ENCODE data around the gene ADAM17.
"Not testable (repeated sequence)": the region's sequence is repeated elsewhere in the genome, so short reads cannot be mapped to it uniquely, and the experiment has no call there.

The ADAM17 gene

DNA sequence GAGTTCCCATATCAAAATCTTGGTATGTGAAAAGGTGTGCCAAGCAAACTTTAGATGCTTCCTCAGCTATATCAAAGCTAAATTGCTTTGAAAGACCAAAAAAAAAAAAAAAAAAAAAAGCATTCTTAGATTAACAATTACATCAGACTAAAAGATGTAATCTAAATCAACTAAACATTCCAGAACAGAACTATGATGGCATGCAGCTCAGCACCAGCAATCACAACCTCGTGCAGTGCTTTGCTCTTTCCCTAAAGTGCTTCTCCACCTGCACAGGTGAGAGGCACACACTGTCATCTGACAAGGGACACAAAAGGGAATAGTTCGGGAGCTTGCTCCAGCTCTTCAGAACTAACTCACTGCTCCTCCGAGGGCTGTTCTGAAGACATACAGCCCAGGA is 37.5 kb downstream of the ADAM17 start:
- no peak for DNase-seq

DNA sequence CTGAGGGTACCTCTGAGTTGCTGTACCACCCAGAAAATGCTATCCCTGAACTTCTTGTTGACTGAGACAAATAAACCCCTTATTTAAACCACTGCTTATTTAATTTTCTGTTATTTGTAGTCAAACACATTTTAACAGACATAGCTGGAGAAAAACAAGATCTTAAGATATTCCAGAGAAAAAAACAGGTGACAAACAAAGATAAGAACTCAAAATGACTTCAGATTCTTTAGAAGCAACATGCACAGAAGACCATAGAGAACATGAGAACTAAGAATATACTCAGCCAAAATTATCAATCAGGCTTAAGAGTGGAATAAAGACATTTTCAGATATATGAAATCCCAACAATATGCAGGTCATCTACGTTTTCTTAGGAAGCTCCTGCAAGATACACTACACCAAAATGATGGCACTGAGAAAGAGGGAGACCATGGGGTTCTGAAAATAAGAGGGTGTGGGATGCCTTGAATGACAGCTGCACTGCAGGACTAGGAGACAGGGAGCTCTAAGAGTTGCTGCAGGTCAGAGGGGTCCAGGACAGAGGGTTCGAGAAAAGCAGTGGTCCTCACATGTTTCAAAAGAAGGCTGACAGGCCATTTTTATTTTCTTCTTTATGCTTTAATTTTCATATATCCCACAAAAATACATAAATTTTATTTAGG is 38.4 kb downstream of the ADAM17 start:
- no peak for DNase-seq

- DNase-seq, result not testable (repeated sequence)
These were observed 41.7 kb downstream of the ADAM17 start for GRCh38 chr2:9513946-9514345.

GRCh38 chr2:9508931-9509330 is 46.7 kb downstream of the ADAM17 start:
- DNase-seq, result peak; percentile 53

- DNase-seq, result no peak
These were observed 57.4 kb downstream of the ADAM17 start for GRCh38 chr2:9498210-9498609.

DNA sequence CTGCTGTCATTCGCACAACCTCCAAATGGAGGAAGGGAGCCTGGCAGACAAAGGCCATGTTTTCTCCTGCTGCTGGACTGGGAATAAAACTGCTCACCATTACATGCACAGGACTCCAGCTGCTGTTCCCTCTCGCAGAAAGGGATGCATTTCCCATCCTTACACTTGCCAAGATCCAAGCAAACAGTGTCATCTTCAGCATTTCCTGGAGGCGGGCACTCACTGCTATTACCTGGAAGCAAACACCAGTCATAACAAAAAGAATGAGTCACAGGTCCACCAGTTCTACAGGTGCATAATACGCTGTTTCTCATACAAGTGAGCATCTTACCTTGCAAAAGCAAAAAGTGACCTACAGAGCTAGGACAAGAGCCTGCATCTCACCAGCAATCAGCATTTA is 58.6 kb downstream of the ADAM17 start:
- DNase-seq, result no peak

DNA sequence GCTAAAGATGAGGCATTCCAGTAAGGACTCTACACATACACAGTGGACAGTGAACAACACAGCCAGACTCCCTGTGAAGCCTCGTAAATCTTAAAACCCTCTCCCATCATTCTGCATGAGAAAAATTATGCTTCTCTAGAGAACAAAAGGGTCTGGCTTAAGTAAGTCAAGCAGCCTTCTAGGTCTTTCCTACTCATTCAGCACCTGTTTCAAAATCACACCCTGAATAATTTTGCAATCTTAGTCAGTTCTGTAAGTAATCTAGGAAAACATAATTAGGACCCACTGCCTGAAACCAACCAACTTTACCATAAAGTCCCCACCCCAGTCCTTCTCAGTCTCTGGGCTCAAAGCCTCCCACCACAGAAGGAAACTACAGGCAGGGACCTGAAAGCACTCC is 61.5 kb downstream of the ADAM17 start:
- no peak for DNase-seq

DNA sequence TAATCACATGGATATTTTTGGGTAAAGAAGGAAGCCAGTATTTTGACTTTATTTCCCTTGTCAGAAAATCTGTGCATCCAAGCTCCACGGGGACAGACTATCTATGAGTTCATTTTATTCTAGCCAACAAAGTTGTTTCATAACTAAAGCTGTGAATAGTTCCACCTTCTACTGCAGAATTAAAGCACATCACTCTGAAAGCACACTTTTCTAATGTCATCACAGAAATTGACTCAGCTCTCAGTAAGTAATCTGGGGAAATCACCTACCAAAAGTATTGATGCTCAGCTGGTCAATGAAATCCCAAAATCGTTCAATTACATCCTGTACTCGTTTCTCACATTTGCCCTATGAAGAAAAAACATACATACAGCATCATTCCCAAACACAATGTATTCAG is 62.2 kb downstream of the ADAM17 start:
- DNase-seq, result no peak

DNA sequence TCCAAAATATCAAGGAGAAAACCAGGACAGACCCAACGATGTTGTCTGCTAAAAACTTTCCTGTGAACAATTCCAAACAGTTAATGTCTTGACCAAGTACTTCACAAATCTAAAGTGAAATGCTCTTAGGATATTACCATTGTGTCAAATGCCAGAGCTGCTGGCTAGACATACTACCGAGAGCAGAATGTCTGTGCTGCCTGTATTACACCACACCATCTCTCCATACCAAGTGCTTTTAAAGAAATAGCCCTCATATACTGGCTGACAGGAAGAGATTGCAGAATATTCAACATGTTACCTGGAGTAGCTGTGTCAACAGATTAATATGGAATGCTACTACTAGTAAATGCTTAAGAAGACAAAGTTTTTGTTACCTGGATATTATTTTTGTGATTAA is 62.7 kb downstream of the ADAM17 start:
- DNase-seq, result no peak

GRCh38 chr2:9490789-9491188 is 64.8 kb downstream of the ADAM17 start:
- DNase-seq, result no peak

DNA sequence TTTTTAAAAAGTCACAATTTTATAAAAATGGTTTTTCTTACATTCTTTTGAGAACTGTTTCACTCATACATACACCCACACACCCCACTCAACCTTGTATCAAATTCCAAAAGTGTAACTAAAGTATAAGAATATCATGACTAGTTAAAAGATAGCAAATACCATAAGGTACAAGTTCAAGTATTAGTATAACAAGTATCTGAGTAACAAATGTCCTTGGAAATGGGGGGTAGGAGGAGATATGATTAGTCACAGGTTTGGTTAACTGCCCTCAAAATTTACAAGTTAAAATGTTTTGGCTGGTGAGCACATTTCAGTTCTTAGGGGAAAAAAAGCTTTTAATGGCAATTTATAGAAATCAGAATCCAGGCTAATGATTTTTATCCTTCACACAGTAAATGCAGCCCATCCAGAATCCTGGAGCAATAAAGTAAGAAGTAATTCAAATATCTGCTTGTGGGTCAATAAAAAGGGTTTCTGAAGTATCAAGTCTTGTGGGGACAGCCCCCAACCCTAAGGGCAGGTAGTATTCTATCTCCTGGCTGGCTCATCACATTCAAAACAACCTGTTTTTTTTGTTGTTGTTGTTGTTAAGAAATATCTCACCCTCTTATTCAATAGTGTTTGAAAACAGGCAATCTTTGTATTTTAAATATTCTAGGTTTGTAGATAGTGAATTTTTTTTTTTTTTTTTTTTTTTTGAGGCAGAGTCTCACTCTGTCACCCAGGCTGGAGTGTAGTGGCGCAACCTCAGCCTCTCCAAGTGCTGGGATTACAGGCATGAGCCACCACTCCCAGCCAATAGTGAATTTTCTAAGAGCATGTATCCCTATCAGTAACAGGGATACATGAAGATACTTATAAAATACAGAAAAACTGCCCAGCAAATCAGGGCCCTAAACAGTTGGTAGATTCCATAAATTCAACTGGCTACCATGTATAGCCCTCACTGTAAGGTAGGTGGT is 66.8 kb downstream of the ADAM17 start:
- no peak for DNase-seq

DNA sequence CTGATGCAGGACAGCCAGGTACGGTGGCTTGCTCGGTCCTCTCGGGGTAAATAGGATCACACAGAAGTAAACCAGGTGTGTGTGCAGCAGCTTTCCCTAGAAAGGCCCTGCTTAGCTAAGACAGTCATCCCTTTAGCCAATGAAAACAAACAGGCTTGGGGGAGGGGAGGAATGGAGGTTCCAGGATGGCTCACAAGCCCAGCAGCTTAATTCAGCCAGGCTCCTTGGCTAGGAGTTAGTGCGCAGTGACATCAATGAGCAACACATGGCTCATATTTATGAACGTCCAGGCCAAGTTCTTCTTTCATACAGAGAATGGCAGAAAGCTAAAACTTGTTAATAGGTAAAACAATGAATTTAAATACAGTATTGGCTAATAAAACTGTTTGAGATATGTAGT is 71.1 kb downstream of the ADAM17 start:
- DNase-seq, result no peak

- no peak for DNase-seq
These were observed 72.5 kb downstream of the ADAM17 start for GRCh38 chr2:9483107-9483506.

DNA sequence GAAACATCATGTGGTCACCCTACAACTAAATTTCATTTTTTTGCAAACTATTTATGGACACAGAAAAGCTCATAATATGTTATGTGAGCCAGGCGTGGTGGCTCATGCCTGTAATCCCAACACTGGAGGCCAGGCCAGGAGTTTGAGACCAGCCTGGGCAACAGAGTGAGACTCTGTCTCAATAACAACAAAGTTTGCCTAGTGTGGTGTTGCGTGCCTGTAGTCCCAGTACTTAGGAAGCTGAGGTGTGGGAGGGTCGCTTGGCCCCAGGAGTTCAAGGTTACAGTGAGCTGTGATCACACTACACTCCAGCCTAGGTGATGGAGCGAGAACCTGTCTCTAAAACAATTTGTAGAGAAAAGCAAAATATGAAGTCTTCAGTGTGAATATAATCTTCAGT is 75.5 kb downstream of the ADAM17 start:
- DNase-seq, result no peak

GRCh38 chr2:9478526-9478925 is 77.1 kb downstream of the ADAM17 start:
- DNase-seq, result no peak

GRCh38 chr2:9477914-9478313 is 77.7 kb downstream of the ADAM17 start:
- DNase-seq, result no peak

DNA sequence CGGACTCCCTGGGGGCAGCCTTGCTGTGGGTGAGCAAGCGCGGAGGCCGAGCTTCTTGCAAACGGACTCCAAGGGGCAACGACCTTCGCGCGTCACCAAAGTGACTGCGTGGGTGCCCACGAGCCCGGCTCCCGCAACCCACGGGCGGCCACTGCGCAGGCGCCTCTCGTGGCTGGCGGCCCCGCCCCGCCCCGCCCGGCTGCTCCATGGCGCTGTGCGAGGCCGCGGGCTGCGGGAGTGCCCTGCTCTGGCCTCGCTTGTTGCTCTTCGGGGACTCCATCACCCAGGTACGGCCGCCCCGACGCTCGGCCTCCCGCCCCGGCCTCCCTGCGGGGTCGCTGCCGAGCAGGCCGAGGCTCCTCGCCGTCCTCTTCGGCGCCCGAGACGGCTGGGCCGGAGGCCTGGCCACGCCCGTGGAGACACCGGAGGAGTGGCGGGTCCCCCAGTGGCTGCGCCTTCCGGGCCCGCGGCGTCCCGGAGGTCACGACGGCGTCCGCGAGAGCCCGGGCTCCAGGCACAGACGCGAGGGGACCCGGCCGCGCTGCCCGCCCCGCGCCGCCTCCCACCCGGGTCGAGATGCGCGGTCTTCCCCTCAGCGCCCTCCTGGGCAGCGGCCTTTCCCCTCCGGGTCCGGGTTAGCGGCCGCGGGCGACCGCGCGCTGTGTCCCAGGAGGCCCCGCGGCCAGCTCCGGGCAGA is 81.1 kb downstream of the ADAM17 start, which contains the start of gene IAH1:
IAH1 (plus strand) TSS at position 191 of the 697 bp plus-strand sequence; CDS start at position 207, 16 bp downstream.
- peak; percentile 31 for DNase-seq

- no peak for DNase-seq
These were observed 81.7 kb downstream of the ADAM17 start for GRCh38 chr2:9473985-9474360.

DNA sequence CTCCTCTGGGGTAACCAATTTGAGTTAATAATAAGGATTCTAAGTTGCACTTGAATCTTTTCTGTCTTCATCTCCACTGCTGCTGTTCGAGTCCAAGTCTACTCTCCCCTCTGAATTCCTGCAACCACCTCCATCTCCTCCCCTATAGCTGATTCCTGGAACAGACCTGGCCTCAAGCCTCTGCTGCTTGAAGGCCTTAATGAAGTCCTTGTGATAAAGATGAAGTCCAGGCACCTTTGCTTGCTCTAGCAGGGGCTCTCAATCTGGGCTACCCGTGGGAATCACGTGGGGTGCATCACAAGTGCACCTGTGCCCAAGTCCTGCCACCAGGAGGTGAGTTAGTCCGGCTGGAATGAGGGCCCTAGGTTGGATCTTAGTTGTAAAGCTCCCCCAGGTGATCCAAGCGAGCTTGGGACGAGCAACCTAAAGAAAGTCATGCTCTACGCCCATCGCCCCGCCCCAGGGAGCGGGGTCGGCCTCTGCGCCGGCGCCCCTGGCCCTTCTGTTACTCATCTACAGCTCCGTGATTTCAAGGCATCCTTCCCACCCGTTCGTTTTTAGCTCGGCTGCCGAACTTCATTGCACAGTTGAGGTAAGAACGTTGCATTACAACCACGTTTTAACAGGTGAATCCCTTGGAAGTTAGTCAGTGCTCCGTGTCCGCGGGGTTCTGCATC is 82.2 kb downstream of the ADAM17 start:
- no peak for DNase-seq

GRCh38 chr2:9472511-9472910 is 83.1 kb downstream of the ADAM17 start:
- no peak for DNase-seq

GRCh38 chr2:9471206-9471605 is 84.4 kb downstream of the ADAM17 start:
- no peak for DNase-seq

GRCh38 chr2:9467687-9468086 is 87.9 kb downstream of the ADAM17 start:
- DNase-seq, result no peak

DNA sequence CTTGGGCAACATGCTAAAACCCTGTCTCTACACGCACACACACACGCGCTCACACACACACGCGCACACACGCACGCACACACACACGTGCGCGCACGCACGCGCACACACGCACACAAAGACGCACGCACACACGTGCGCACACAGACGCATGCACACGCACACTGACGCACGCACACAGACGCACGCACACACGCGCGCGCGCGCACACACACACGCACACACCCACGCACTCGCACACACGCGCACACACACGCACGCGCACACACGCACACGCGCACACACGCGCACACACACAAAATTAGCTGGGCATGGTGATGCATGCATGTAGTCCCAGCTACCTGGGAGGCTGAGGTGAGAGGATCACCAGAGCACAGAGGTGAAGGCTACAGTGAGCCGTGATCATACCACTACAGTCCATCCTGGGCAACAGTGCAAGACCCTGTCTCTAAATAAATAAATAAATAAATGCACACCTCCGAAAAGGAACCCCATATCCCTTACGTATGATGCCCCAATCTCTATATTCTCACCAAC is 89.4 kb downstream of the ADAM17 start:
- no peak for DNase-seq
